Measurements from ENCODE around the gene EEFSEC.

GRCh38 chr3:128280481-128281052 lies 127.3 kb downstream of the EEFSEC start:
- TF ChIP-seq CTCF (IDR thresholded peaks at IDR 0.05), result no peak
- no peak for TF ChIP-seq POLR2A (IDR thresholded peaks at IDR 0.05)

Data from adrenal gland (tissue), 5 donors.